ENCODE measurements around the gene KRT80.

DNA sequence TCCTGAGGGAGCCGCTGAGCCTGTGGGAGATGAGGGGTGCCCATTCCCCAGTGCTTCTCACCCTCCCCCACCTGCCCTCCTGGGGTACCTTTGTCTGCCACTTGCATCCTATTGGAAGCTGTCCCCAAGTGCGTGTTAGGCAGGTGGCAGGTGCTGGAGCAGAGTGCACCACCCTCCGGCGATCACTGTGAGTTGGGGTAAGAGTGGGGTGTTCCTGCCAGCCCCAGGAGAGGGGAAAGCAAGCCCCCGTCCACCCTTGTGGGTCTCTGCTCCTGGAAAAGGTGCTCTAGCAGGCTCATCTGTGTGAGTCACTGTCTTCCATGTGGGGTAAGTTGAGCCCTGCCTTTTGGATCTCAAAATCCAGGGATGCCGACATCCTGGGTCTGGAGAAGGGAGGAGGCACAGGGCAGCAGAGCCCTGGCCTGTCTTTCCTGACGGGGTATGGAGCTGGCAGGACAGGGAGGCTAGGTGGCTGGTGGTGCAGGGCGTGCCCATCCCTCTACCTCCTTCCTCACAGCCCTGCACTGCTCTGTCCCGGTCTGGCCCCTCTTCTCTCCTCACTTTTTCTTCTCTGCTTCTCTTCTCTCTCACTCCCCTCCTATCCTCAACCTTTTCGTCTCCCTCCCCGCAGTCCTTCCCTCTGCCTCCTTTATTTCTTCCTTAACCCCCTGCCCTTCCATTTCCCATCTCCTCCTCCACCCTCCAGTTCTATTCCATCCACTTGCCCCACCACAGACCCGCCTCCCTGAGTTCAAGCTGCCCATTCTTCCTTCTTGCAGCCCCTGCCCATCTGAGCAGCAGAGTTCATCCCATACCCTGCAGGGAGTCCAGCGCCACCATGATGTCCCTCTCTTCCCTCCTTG is 21.1 kb upstream of the KRT80 start:
- TF ChIP-seq, protein P1, sequence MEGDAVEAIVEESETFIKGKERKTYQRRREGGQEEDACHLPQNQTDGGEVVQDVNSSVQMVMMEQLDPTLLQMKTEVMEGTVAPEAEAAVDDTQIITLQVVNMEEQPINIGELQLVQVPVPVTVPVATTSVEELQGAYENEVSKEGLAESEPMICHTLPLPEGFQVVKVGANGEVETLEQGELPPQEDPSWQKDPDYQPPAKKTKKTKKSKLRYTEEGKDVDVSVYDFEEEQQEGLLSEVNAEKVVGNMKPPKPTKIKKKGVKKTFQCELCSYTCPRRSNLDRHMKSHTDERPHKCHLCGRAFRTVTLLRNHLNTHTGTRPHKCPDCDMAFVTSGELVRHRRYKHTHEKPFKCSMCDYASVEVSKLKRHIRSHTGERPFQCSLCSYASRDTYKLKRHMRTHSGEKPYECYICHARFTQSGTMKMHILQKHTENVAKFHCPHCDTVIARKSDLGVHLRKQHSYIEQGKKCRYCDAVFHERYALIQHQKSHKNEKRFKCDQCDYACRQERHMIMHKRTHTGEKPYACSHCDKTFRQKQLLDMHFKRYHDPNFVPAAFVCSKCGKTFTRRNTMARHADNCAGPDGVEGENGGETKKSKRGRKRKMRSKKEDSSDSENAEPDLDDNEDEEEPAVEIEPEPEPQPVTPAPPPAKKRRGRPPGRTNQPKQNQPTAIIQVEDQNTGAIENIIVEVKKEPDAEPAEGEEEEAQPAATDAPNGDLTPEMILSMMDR (IDR thresholded peaks at IDR 0.05) = no peak
- no peak for TF ChIP-seq POLR2A (IDR thresholded peaks at IDR 0.05)
- TF ChIP-seq POLR2AphosphoS5 (IDR thresholded peaks at IDR 0.05; ENCODE audit: insufficient read depth in 1 of 2, low read depth in 1 of 2) = no peak

Data from vagina (tissue), 2 donors.